Lower lobe of right lung (tissue), 2 donors: Measurements from ENCODE around the gene JAKMIP1. TPM values are rescaled to one million over a fixed set of nuclear protein-coding genes. Genes with fewer than 3 reads are reported as not detected.

ENCODE experiments used
- ATAC-seq, 2 donors: fragments of 200-7000 bp; cut with Tn5 transposase; one replicate each; pipeline ENCODE4 v1.9.1; 2020 to 2022; ENCODE audit warnings: mild to moderate bottlenecking in 2 of 2, moderate library complexity in 2 of 2
- DNase-seq: peaks from one replicate; pipeline ENCODE4 v3.0.0-alpha.2; 2020
- H3K27ac ChIP-seq: fragments of 200-600 bp; one replicate; pipeline ENCODE4 v1.8.0; 2022
- H3K27me3 ChIP-seq: fragments of 200-600 bp; one replicate; pipeline ENCODE4 v1.8.0; 2022; ENCODE audit warnings: low read depth
- H3K36me3 ChIP-seq: fragments of 200-600 bp; one replicate; pipeline ENCODE4 v1.8.0; 2022; ENCODE audit warnings: mild to moderate bottlenecking
- H3K4me1 ChIP-seq: fragments of 200-600 bp; one replicate; pipeline ENCODE4 v1.8.0; 2022
- H3K4me3 ChIP-seq: fragments of 200-600 bp; one replicate; pipeline ENCODE4 v1.8.0; 2022; ENCODE audit warnings: mild to moderate bottlenecking
- H3K9me3 ChIP-seq: fragments of 200-600 bp; one replicate; pipeline ENCODE4 v1.8.0; 2022
- CTCF ChIP-seq: fragments of 200-600 bp; IDR thresholded peaks from one replicate; pipeline ENCODE4 v1.8.0; 2022; ENCODE audit warnings: antibody characterized with exemption, mild to moderate bottlenecking
- intact Hi-C: fragments of 100-400 bp; cut with DNase I; formaldehyde crosslinking; loops from one replicate; pipeline ENCODE4 v1.11.0; 2022
- total RNA-seq: library from RNA; stranded (reverse); fragmentation: NEBNext Ultra II Directional; extraction: Animal tissue kit (Norgen Biotek cat#: 25700); gene quantifications from one replicate; pipeline ENCODE4 v1.2.1, GENCODE V29; 2021
- donor health status: DM: no; HTN: yes; CAD: no; lungs with severe emphysema.

Gene JAKMIP1
- total RNA-seq, 1 donor from 2014 or later = 0.65 TPM

GRCh38 chr4:6106156-6106555 is 94.2 kb downstream of the JAKMIP1 start:
- Histone ChIP-seq H3K4me1 (no peaks in the 10 kb centered on the region), H3K27me3 (peaks cover 7% of the 10 kb centered on the region), H3K9me3 (no peaks in the 10 kb centered on the region), H3K27ac (no peak overlapping the region), H3K36me3 (no peaks in the 10 kb centered on the region), H3K4me3 (no peak overlapping the region)
- intact Hi-C loops = no loop called here
- no peak for ATAC-seq
- no peak for DNase-seq
- no peak for TF ChIP-seq CTCF

GRCh38 chr4:6105311-6105911 is 94.9 kb downstream of the JAKMIP1 start:
- no peak overlapping the region for H3K27ac ChIP-seq
- H3K4me1 ChIP-seq = no peaks in the 10 kb centered on the region
- H3K9me3 ChIP-seq = no peaks in the 10 kb centered on the region
- no peak overlapping the region for H3K4me3 ChIP-seq
- ATAC-seq = no peak
- TF ChIP-seq CTCF = no peak
- H3K36me3 ChIP-seq = no peaks in the 10 kb centered on the region
- H3K27me3 ChIP-seq = peaks cover 7% of the 10 kb centered on the region
- no peak for DNase-seq
- intact Hi-C loops = no loop called here

DNA sequence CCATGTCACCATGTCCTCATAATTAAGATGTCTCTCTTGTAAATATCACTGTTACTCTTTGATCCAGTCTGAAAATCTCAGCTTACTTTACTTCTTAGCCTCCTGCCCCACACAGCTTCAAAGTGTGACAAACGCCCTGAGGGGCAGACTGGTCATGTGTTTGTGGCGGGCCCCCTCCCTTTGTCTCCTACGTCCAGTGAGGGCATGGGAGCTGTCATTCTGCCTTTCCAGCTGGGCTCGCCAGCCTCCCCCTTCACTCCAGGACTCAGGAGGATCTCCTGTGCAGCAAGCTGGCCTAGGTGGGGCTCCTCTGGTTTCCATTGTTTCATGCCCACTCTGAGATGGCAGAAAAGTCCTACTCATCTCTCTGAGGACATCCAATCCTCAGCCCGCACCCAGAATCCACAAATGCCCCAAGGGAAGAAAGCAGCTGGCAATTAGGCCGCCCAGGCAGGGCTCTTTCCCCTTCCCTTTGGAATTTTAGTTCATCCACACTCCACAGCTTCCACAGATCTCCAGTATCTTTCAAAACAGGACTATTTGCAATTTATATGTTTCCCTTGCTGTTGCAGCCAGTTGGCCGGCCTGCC is 95.7 kb downstream of the JAKMIP1 start:
- H3K4me1 ChIP-seq = no peaks in the 10 kb centered on the region
- TF ChIP-seq CTCF = no peak
- ATAC-seq (no peak), DNase-seq (no peak)
- peaks cover 7% of the 10 kb centered on the region for H3K27me3 ChIP-seq
- H3K36me3 ChIP-seq = no peaks in the 10 kb centered on the region
- no peak overlapping the region for H3K27ac ChIP-seq
- H3K4me3 ChIP-seq = no peak overlapping the region
- intact Hi-C loops = no loop called here
- H3K9me3 ChIP-seq = no peaks in the 10 kb centered on the region

GRCh38 chr4:6097581-6097980 is 102.8 kb downstream of the JAKMIP1 start:
- H3K9me3 ChIP-seq = no peaks in the 10 kb centered on the region
- H3K4me1 ChIP-seq = no peaks in the 10 kb centered on the region
- no peaks in the 10 kb centered on the region for H3K27me3 ChIP-seq
- no peak for TF ChIP-seq CTCF
- no peaks in the 10 kb centered on the region for H3K36me3 ChIP-seq
- H3K4me3 ChIP-seq = no peak overlapping the region
- DNase-seq (no peak), ATAC-seq (no peak)
- no peak overlapping the region for H3K27ac ChIP-seq
- intact Hi-C loops = no loop called here

GRCh38 chr4:6095897-6096296 is 104.5 kb downstream of the JAKMIP1 start:
- no peaks in the 10 kb centered on the region for H3K4me1 ChIP-seq
- no peak for ATAC-seq
- no peaks in the 10 kb centered on the region for H3K27me3 ChIP-seq
- TF ChIP-seq CTCF = no peak
- H3K9me3 ChIP-seq = no peaks in the 10 kb centered on the region
- no peak for DNase-seq
- H3K27ac ChIP-seq = no peak overlapping the region
- H3K36me3 ChIP-seq = no peaks in the 10 kb centered on the region
- H3K4me3 ChIP-seq = no peak overlapping the region
- intact Hi-C loops = no loop called here
